Large intestine (tissue), 3 donors: ENCODE measurements around the gene FAM111A. TPM values are rescaled to one million over a fixed set of nuclear protein-coding genes. Genes with fewer than 3 reads are reported as not detected.

Experiments used
- DNase-seq, 2 donors: peaks; one replicate each; pipeline versions ENCODE4 v3.0.0 to v3.0.0-alpha.2; 2013
- H3K27ac ChIP-seq: one replicate; pipeline ENCODE4 v1.5.1; 2013; ENCODE audit warnings: low read length
- H3K27me3 ChIP-seq: 2 replicates; pipeline ENCODE4 v1.6.1; 2013; ENCODE audit warnings: low read length; ENCODE audit not compliant: control insufficient read depth, insufficient read depth
- H3K36me3 ChIP-seq: 2 replicates; pipeline ENCODE4 v1.6.1; 2013; ENCODE audit warnings: low read length; ENCODE audit not compliant: control insufficient read depth, insufficient read depth
- H3K4me1 ChIP-seq: one replicate; pipeline ENCODE4 v1.6.1; 2013; ENCODE audit warnings: low read length; ENCODE audit not compliant: control insufficient read depth, insufficient read depth
- H3K4me3 ChIP-seq: one replicate; pipeline ENCODE4 v1.5.1; 2013; ENCODE audit warnings: low read length
- H3K9me3 ChIP-seq: one replicate; pipeline ENCODE4 v1.6.1; 2013; ENCODE audit warnings: mild to moderate bottlenecking, low read depth, low read length, moderate library complexity; ENCODE audit not compliant: control insufficient read depth
- WGBS: methylation state at CpG from one replicate; pipeline ENCODE4 v1.1.5; 2013; ENCODE audit warnings: low lambda C conversion rate; ENCODE audit not compliant: insufficient coverage; 5-methylcytosine and 5-hydroxymethylcytosine counted together
- polyA plus RNA-seq: library from polyadenylated mRNA; unstranded; fragments of 120-200 nt; gene quantifications from one replicate; pipeline ENCODE4 v1.2.1, GENCODE V29; 2013

FAM111A gene
- polyA plus RNA-seq, 1 donor = 84.1 TPM

GRCh38 chr11:59198726-59199125 is 56.1 kb downstream of the FAM111A start:
- DNase-seq = no peak
- H3K36me3 ChIP-seq = peaks cover 86% of the 10 kb centered on the region
- no CpG with 5 or more reads among the region's 2 CpGs for WGBS
- H3K27ac ChIP-seq = no peak overlapping the region
- peaks cover 7% of the 10 kb centered on the region for H3K4me1 ChIP-seq
- no peaks in the 10 kb centered on the region for H3K9me3 ChIP-seq
- no peak overlapping the region for H3K4me3 ChIP-seq
- H3K27me3 ChIP-seq = no peaks in the 10 kb centered on the region

- Histone ChIP-seq H3K4me1 (peaks cover 7% of the 10 kb centered on the region), H3K9me3 (no peaks in the 10 kb centered on the region), H3K36me3 (peaks cover 86% of the 10 kb centered on the region), H3K27me3 (no peaks in the 10 kb centered on the region), H3K27ac (no peak overlapping the region), H3K4me3 (no peak overlapping the region)
- DNase-seq = no peak
- WGBS = no CpG with 5 or more reads among the region's 14 CpGs
These were observed 57.1 kb downstream of the FAM111A start for GRCh38 chr11:59199546-59200422.

GRCh38 chr11:59200423-59200746 is 57.7 kb downstream of the FAM111A start:
- no peaks in the 10 kb centered on the region for H3K27me3 ChIP-seq
- H3K36me3 ChIP-seq = peaks cover 86% of the 10 kb centered on the region
- WGBS = no CpG with 5 or more reads among the region's 4 CpGs
- H3K27ac ChIP-seq = no peak overlapping the region
- H3K9me3 ChIP-seq = no peaks in the 10 kb centered on the region
- H3K4me1 ChIP-seq = peaks cover 7% of the 10 kb centered on the region
- DNase-seq = no peak
- H3K4me3 ChIP-seq = no peak overlapping the region

- DNase-seq = peak in 1 of 2 donors; percentile 69
- Histone ChIP-seq H3K36me3 (peaks cover 84% of the 10 kb centered on the region), H3K4me1 (peaks cover 7% of the 10 kb centered on the region), H3K4me3 (no peak overlapping the region), H3K27ac (no peak overlapping the region), H3K27me3 (no peaks in the 10 kb centered on the region), H3K9me3 (no peaks in the 10 kb centered on the region)
- no CpG with 5 or more reads among the region's 3 CpGs for WGBS
These were observed 58.7 kb downstream of the FAM111A start for GRCh38 chr11:59201353-59201752.

Other genes starting within 250 kb of the FAM111A start
- gene GLYATL1, start 203.4 kb upstream of the FAM111A start, polyA plus RNA-seq = 10.0 TPM
- gene GLYATL1B, start 56.5 kb upstream of the FAM111A start, polyA plus RNA-seq = not detected
- gene FAM111B, start 35.6 kb upstream of the FAM111A start, polyA plus RNA-seq = 9.9 TPM
- gene DTX4, start 29.3 kb downstream of the FAM111A start, polyA plus RNA-seq = 43.9 TPM
- 40.7 TPM for gene MPEG1, start 70.1 kb downstream of the FAM111A start, polyA plus RNA-seq
- not detected for gene OR5AN1, start 216.0 kb downstream of the FAM111A start, polyA plus RNA-seq